Measurements from ENCODE around the gene CCDC134.

DNA sequence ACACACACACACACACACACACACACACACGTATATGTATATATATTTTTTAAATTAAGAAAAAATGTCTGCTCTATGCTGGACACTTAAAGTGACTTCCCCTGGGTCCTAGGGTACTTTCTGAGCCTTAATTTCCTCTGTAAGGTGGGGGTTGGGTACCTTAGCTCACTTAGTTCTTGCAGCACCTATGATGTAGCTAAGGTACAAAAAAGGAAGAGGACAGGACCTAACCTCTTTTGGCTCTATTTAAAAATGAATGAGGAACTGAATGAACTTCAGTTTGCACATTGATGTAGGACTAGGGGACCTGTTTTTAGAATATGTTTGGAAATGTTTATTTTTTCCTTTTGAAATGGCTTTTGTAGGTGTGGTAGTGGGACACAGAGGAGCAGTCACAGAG is 43.6 kb downstream of the CCDC134 start:
- TF ChIP-seq, protein P1, sequence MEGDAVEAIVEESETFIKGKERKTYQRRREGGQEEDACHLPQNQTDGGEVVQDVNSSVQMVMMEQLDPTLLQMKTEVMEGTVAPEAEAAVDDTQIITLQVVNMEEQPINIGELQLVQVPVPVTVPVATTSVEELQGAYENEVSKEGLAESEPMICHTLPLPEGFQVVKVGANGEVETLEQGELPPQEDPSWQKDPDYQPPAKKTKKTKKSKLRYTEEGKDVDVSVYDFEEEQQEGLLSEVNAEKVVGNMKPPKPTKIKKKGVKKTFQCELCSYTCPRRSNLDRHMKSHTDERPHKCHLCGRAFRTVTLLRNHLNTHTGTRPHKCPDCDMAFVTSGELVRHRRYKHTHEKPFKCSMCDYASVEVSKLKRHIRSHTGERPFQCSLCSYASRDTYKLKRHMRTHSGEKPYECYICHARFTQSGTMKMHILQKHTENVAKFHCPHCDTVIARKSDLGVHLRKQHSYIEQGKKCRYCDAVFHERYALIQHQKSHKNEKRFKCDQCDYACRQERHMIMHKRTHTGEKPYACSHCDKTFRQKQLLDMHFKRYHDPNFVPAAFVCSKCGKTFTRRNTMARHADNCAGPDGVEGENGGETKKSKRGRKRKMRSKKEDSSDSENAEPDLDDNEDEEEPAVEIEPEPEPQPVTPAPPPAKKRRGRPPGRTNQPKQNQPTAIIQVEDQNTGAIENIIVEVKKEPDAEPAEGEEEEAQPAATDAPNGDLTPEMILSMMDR (optimal IDR thresholded peaks at IDR 0.05 in 1 of 3, IDR thresholded peaks at IDR 0.05 in 1 of 3, conservative IDR thresholded peaks at IDR 0.05 in 1 of 3; ENCODE audit: extremely low read depth in 1 of 3, insufficient read depth in 2 of 3, low read length in 3 of 3) = no peak
- TF ChIP-seq EZH2 (IDR thresholded peaks at IDR 0.05; ENCODE audit: low read length) = no peak

Data from keratinocyte (primary cell).